ENCODE data around the gene CYP24A1. TPM values are rescaled to one million over a fixed set of nuclear protein-coding genes. Genes with fewer than 3 reads are reported as not detected.
A peak's percentile ranks its signal among the peaks of the same experiment; 100 is the strongest.

Gene CYP24A1
- total and polyA plus RNA-seq, 2 of the 13 experiments (the other 11 are each of a cell fraction or from before 2014, with no cell fraction given): 9.4 to 32.7 TPM

DNA sequence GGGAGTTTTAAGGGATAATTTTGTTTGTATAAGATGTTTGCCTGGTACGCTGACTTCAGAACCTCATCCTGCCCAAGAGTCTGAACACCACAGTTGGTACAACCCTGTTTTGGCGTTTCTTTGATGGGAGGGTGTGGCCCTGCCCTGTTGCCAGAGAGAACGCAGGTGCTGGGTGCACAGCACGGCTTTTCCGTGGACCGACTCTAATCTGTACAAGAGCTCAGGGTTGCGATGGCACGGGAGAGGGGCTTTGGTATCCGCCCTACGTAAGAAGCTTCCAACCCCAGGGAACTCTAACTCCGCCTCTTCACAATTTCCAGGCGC, 1.3 kb downstream of the CYP24A1 start:
- Histone ChIP-seq H3K36me3 (replicated peaks in 1 of 2; ENCODE audit: control insufficient read depth in 1 of 2, insufficient read depth in 2 of 2, low read length in 2 of 2) (no peaks in the 10 kb centered on the region), H4K20me1 (ENCODE audit: insufficient read depth, low read length) (no peaks in the 10 kb centered on the region), H3K4me1 (ENCODE audit: insufficient read depth, low read length) (peaks cover 79% of the 10 kb centered on the region), H3K9ac (ENCODE audit: insufficient read depth, low read depth, low read length) (0 out of 2 replicates have a peak overlapping the region, but pooled peaks have one; percentile 9), H3K4me3 (replicated peaks in 1 of 3; ENCODE audit: insufficient read depth in 1 of 3, low read depth in 2 of 3, low read length in 3 of 3) (peak overlapping the region; percentile 19 to 64 (median 54); a peak in 5 of 6 replicates), H3K9me3 (ENCODE audit: low read length) (no peaks in the 10 kb centered on the region), H2AFZ (ENCODE audit: low read length) (no peak overlapping the region), H3K4me2 (ENCODE audit: low read depth, low read length) (peak overlapping the region; percentile 81), H3K27me3 (ENCODE audit: control insufficient read depth in 1 of 2, insufficient read depth in 2 of 2, low read length in 2 of 2) (no peaks in the 10 kb centered on the region), H3K27ac (ENCODE audit: extremely low read length, insufficient read depth, low read length) (no peak overlapping the region), H3K79me2 (ENCODE audit: insufficient read depth, low read length) (no peaks in the 10 kb centered on the region)
- ChIA-PET POLR2A (interaction anchor here (1.0 to 4.4 kb wide), 4 partner anchors 11 to 69 kb away, joined by 3 to 22 read pairs (median 6); no protein-coding TSS in a partner anchor), CTCF (ENCODE audit: low intra/inter-chr PET ratio, low total read pairs) (no interaction called here)
- DNase-seq (ENCODE audit: low spot score) (no peak), FAIRE-seq (no peak), ATAC-seq (no peak)
- in situ Hi-C loops (cut with HindIII; ENCODE audit: extremely low pct_ligation_motif_present, low pct_unique_long_range_greater_than_20kb): no loop called here
- WGBS (ENCODE audit: low lambda C conversion rate): 76% methylated on average over 12 of the region's 12 CpGs
- intact Hi-C loops (cut with micrococcal nuclease; ENCODE audit: unreplicated experiment): no loop called here
- BruUV-seq (replicated peaks): no TSS peak
- TF ChIP-seq, protein P1, sequence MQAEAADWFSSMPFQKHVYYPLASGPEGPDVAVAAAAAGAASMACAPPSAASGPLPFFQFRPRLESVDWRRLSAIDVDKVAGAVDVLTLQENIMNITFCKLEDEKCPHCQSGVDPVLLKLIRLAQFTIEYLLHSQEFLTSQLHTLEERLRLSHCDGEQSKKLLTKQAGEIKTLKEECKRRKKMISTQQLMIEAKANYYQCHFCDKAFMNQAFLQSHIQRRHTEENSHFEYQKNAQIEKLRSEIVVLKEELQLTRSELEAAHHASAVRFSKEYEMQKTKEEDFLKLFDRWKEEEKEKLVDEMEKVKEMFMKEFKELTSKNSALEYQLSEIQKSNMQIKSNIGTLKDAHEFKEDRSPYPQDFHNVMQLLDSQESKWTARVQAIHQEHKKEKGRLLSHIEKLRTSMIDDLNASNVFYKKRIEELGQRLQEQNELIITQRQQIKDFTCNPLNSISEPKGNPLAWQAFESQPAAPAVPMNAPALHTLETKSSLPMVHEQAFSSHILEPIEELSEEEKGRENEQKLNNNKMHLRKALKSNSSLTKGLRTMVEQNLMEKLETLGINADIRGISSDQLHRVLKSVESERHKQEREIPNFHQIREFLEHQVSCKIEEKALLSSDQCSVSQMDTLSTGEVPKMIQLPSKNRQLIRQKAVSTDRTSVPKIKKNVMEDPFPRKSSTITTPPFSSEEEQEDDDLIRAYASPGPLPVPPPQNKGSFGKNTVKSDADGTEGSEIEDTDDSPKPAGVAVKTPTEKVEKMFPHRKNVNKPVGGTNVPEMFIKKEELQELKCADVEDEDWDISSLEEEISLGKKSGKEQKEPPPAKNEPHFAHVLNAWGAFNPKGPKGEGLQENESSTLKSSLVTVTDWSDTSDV (CRISPR knock-in tag; IDR thresholded peaks at IDR 0.05): 0 out of 2 replicates have a peak, but pooled peaks have one; percentile 43
- TF ChIP-seq U2AF1 (optimal IDR thresholded peaks at IDR 0.05; ENCODE audit: low read depth, low read length): no peak
- TF ChIP-seq ZSCAN21 (CRISPR knock-in tag; IDR thresholded peaks at IDR 0.05; ENCODE audit: borderline replicate concordance): 0 out of 2 replicates have a peak, but pooled peaks have one; percentile 18
- TF ChIP-seq, protein P2, sequence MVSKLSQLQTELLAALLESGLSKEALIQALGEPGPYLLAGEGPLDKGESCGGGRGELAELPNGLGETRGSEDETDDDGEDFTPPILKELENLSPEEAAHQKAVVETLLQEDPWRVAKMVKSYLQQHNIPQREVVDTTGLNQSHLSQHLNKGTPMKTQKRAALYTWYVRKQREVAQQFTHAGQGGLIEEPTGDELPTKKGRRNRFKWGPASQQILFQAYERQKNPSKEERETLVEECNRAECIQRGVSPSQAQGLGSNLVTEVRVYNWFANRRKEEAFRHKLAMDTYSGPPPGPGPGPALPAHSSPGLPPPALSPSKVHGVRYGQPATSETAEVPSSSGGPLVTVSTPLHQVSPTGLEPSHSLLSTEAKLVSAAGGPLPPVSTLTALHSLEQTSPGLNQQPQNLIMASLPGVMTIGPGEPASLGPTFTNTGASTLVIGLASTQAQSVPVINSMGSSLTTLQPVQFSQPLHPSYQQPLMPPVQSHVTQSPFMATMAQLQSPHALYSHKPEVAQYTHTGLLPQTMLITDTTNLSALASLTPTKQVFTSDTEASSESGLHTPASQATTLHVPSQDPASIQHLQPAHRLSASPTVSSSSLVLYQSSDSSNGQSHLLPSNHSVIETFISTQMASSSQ (IDR thresholded peaks at IDR 0.05; ENCODE audit: low read depth): no peak
- TF ChIP-seq, protein P2 (CRISPR knock-in tag; IDR thresholded peaks at IDR 0.05; ENCODE audit: borderline replicate concordance): 0 out of 2 replicates have a peak, but pooled peaks have one; percentile 32
- TF ChIP-seq ZNF891 (CRISPR knock-in tag; IDR thresholded peaks at IDR 0.05): 0 out of 2 replicates have a peak, but pooled peaks have one; percentile 29
- no peak for TF ChIP-seq ZNF431 (CRISPR knock-in tag; IDR thresholded peaks at IDR 0.05; ENCODE audit: borderline replicate concordance, low read depth)
- TF ChIP-seq, protein P3, sequence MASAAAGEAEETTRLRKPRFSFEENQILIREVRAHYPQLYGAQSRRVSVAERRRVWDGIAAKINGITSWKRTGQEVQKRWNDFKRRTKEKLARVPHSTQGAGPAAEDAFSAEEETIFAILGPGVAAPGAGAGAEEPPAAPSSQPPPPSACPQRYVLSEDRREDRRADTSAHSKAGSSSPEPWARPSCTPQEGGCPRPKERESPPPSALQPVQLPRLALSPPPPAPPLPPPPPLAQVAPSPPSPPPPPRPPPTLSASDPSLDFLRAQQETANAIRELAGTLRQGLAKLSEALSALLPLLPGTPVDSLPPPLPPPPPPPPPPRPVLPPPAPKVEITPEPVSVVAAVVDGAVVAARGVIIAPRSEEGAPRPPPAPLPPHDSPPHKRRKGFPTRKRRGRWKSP (CRISPR knock-in tag; IDR thresholded peaks at IDR 0.05): 0 out of 2 replicates have a peak, but pooled peaks have one; percentile 50
